Gastroesophageal sphincter (tissue), 3 donors: Measurements from ENCODE around the gene TMPRSS3.

Experiments
- POLR2A ChIP-seq, 2 donors: fragments of 450-650 bp; IDR thresholded peaks; one replicate each; pipeline ENCODE4 v1.6.1; 2017; ENCODE audit warnings: antibody characterized with exemption in 2 of 2, mild to moderate bottlenecking in 2 of 2, moderate library complexity in 1 of 2
- POLR2AphosphoS5 ChIP-seq: sonication (generic); formaldehyde crosslinking; IDR thresholded peaks from one replicate; pipeline ENCODE4 v1.6.1; 2017; ENCODE audit warnings: antibody characterized with exemption
- TF ChIP-seq, protein P1 (sequence below), 4 experiments: fragments of 200-600 bp in 2 of 4; fragments of 450-650 bp in 2 of 4; sonication (generic) in 1 of 4; IDR thresholded peaks; one replicate each; pipeline ENCODE4 v1.5.1; 2017 to 2019; ENCODE audit warnings: antibody characterized with exemption in 4 of 4, mild to moderate bottlenecking in 2 of 4, moderate library complexity in 2 of 4

DNA sequence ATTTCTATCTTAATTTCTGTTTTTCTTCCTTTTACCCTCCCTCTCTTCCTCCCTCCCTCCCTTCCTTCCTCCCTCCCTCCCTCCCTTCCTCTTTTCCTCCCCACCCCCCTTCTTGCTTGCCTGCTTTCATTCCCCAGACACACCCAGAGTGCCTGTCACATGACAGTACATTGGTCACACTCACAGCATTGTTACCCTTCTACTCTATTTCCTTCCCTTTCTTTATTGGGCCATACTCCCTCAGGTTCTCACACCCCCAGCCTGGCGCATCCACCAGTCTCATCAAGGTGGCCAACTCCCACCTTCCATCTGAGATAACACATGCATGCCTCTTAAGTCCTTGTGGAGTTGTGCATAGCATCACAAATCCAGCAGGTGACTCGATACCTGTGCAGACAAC lies 10.9 kb downstream of the TMPRSS3 start:
- TF ChIP-seq, protein P1, sequence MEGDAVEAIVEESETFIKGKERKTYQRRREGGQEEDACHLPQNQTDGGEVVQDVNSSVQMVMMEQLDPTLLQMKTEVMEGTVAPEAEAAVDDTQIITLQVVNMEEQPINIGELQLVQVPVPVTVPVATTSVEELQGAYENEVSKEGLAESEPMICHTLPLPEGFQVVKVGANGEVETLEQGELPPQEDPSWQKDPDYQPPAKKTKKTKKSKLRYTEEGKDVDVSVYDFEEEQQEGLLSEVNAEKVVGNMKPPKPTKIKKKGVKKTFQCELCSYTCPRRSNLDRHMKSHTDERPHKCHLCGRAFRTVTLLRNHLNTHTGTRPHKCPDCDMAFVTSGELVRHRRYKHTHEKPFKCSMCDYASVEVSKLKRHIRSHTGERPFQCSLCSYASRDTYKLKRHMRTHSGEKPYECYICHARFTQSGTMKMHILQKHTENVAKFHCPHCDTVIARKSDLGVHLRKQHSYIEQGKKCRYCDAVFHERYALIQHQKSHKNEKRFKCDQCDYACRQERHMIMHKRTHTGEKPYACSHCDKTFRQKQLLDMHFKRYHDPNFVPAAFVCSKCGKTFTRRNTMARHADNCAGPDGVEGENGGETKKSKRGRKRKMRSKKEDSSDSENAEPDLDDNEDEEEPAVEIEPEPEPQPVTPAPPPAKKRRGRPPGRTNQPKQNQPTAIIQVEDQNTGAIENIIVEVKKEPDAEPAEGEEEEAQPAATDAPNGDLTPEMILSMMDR (IDR thresholded peaks at IDR 0.05): no peak
- TF ChIP-seq POLR2AphosphoS5 (no peak), POLR2A (IDR thresholded peaks at IDR 0.05) (no peak)
